MCF 10A (cell line): ENCODE data around the gene TASL. TPM values are rescaled to one million over a fixed set of nuclear protein-coding genes. Genes with fewer than 3 reads are reported as not detected.

ENCODE experiments used
- BruUV-seq: library from RNA; stranded (reverse); fragments of 400-500 nt; replicated peaks from 2 replicates; lab custom pipeline; 2021; lab: Mats Ljungman, UMichigan
- CTCF ChIA-PET: fragments of 300-600 bp; sonication (Branson Sonifier 250); formaldehyde crosslinking; extraction: SDS; loops from one replicate; lab custom pipeline; 2021; ENCODE audit warnings: antibody characterized with exemption, inconsistent platforms; lab: Yijun Ruan, JAX
- POLR2A ChIA-PET: fragments of 300-600, 350-650 bp; sonication (Branson Sonifier 250); formaldehyde crosslinking; extraction: SDS; loops from one replicate; lab custom pipeline; 2020; ENCODE audit warnings: antibody characterized with exemption, inconsistent platforms; lab: Yijun Ruan, JAX
- DNase-seq: peaks from one replicate; pipeline ENCODE4 v3.0.0-alpha.2; 2018; ENCODE audit not compliant: unreplicated experiment
- H3K27ac Mint-ChIP-seq: one replicate; pipeline ENCODE4 v1.8.0; 2022; ENCODE audit warnings: mild to moderate bottlenecking, low read depth, mixed read lengths; ENCODE audit not compliant: unreplicated experiment
- H3K27me3 Mint-ChIP-seq: one replicate; pipeline ENCODE4 v1.8.0; 2022; ENCODE audit warnings: mixed read lengths; ENCODE audit not compliant: insufficient read depth, unreplicated experiment
- H3K36me3 Mint-ChIP-seq: one replicate; pipeline ENCODE4 v1.8.0; 2022; ENCODE audit warnings: mild to moderate bottlenecking, moderate library complexity, mixed read lengths; ENCODE audit not compliant: insufficient read depth, unreplicated experiment
- H3K4me1 Mint-ChIP-seq: one replicate; pipeline ENCODE4 v1.8.0; 2022; ENCODE audit warnings: mixed read lengths; ENCODE audit not compliant: insufficient read depth, unreplicated experiment
- H3K4me3 Mint-ChIP-seq: one replicate; pipeline ENCODE4 v1.8.0; 2022; ENCODE audit warnings: mild to moderate bottlenecking, moderate library complexity, mixed read lengths; ENCODE audit not compliant: unreplicated experiment
- H3K9me3 Mint-ChIP-seq: one replicate; pipeline ENCODE4 v1.8.0; 2022; ENCODE audit warnings: mixed read lengths; ENCODE audit not compliant: unreplicated experiment
- intact Hi-C: fragments of 100-400 bp; cut with micrococcal nuclease; formaldehyde crosslinking; loops from 2 replicates; pipeline ENCODE4 v1.14.1; 2022
- total RNA-seq: library from RNA; stranded (reverse); gene quantifications from 2 replicates; pipeline ENCODE4 v1.2.3, GENCODE V29; 2022
- TF ChIP-seq, protein P1 (sequence below): fragments of 200-600 bp; IDR thresholded peaks from one replicate; pipeline ENCODE4 v1.8.0; 2022; ENCODE audit warnings: antibody characterized with exemption, mild to moderate bottlenecking; ENCODE audit not compliant: unreplicated experiment

Gene TASL
- total RNA-seq, 1 experiment from 2014 or later = not detected

DNA sequence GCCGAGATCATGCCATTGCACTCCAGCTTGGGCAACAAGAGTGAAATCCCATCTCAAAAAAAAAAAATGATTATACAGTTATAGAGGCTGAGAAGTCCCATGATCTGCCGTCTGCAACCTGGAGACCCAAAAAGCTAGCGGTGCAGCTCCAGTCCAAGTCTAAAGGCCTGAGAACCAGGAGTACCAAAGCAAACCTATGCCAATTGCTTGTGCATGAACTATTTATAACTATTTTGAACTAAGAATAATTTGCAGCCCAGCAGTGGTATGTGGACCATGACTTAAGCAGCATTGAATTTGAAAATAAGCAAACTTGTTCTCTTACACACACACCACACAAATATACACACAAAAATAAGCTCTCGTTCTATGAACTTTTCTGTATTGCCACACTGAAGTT lies 51.8 kb downstream of the TASL start:
- no peak overlapping the region for H3K4me3 Mint-ChIP-seq
- ChIA-PET POLR2A (interaction anchor here (0.8 kb wide), 1 partner anchor 224 kb away, joined by 3 read pairs; no protein-coding TSS in a partner anchor), CTCF (interaction anchor here (0.6 kb wide), 1 partner anchor 151 kb away, joined by 3 read pairs; no protein-coding TSS in a partner anchor)

DNA sequence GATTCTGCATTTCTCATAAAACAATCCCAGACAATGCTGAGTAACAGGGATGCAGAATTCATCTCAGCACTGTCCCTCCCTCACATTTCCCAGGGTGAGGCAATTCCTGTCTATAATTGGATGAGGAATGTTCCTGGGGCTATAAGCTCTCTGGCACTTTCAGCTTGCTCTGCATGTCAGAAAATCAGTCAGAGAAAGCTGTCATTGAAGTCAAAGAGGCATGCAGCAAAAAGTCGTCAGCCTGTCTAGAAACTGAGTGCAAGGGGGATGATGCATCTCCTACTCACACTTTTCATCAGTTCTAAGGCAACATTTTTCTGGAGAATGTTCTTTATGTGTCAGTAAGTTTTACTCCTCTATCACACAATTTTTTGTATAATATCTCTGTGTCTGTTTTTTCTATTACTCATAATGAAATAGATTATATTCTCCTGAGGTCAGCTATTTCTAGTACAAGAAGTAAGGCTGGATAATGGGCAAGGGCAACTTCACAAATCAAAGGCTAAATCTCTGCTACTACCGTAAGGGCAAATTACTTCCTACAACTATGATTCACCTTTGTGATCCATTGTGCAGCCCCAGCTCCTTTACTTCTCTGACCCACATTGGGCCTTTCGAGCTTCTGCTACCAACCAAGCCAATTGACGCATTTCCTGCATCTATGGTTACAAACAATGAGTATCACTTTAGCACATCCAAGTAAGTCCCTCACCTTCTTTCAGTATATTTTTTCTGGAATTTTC lies 56.0 kb downstream of the TASL start:
- DNase-seq = peak; percentile 44
- POLR2A ChIA-PET = no interaction called here
- Mint-ChIP-seq H3K4me3 (no peak overlapping the region), H3K36me3 (no peaks in the 10 kb centered on the region), H3K9me3 (no peaks in the 10 kb centered on the region), H3K27me3 (no peaks in the 10 kb centered on the region), H3K27ac (no peak overlapping the region), H3K4me1 (no peaks in the 10 kb centered on the region)
- CTCF ChIA-PET = interaction anchor here (0.6 kb wide), 1 partner anchor 404 kb away, joined by 3 read pairs; no protein-coding TSS in a partner anchor
- no TSS peak for BruUV-seq
- intact Hi-C loops = no loop called here
- TF ChIP-seq, protein P1, sequence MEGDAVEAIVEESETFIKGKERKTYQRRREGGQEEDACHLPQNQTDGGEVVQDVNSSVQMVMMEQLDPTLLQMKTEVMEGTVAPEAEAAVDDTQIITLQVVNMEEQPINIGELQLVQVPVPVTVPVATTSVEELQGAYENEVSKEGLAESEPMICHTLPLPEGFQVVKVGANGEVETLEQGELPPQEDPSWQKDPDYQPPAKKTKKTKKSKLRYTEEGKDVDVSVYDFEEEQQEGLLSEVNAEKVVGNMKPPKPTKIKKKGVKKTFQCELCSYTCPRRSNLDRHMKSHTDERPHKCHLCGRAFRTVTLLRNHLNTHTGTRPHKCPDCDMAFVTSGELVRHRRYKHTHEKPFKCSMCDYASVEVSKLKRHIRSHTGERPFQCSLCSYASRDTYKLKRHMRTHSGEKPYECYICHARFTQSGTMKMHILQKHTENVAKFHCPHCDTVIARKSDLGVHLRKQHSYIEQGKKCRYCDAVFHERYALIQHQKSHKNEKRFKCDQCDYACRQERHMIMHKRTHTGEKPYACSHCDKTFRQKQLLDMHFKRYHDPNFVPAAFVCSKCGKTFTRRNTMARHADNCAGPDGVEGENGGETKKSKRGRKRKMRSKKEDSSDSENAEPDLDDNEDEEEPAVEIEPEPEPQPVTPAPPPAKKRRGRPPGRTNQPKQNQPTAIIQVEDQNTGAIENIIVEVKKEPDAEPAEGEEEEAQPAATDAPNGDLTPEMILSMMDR = no peak

More for the DNA sequence above, 51.8 kb downstream of the TASL start:
- Mint-ChIP-seq H3K9me3 (no peaks in the 10 kb centered on the region), H3K27ac (no peak overlapping the region), H3K4me1 (peaks cover 5% of the 10 kb centered on the region), H3K27me3 (no peaks in the 10 kb centered on the region), H3K36me3 (no peaks in the 10 kb centered on the region)
- no peak for DNase-seq
- BruUV-seq = no TSS peak
- TF ChIP-seq, protein P1 = no peak
- intact Hi-C loops = no loop called here

DNA sequence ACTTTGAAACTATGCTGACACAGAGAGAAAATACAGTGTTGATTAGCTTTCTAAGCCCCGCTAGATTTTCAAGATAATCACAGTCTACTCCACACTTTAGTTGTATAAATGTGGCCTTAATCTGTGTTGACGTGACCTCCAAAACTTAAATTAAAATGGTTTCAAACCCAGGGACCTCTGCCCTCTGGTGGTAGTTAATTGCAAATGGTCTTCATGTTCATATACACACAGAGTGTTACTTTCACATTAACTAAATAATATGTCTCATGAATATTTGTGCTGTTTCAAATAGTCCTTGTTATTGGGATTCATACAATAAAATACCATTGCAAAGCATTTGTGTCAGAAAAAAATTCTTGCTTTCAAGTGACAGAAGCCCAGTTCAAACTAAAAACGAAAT lies 64.3 kb downstream of the TASL start:
- no peaks in the 10 kb centered on the region for H3K4me1 Mint-ChIP-seq
- TF ChIP-seq, protein P1 = peak; percentile 57
- POLR2A ChIA-PET = no interaction called here
- intact Hi-C loops = no loop called here
- peaks cover 34% of the 10 kb centered on the region for H3K27me3 Mint-ChIP-seq
- no peaks in the 10 kb centered on the region for H3K36me3 Mint-ChIP-seq
- no peak overlapping the region for H3K4me3 Mint-ChIP-seq
- H3K9me3 Mint-ChIP-seq = no peaks in the 10 kb centered on the region
- peak; percentile 32 for DNase-seq
- H3K27ac Mint-ChIP-seq = no peak overlapping the region
- BruUV-seq = no TSS peak
- CTCF ChIA-PET = interaction anchor here (0.6 to 2.1 kb wide), 16 partner anchors 8 to 265 kb away, joined by 3 to 6 read pairs (median 4); no protein-coding TSS in a partner anchor

Other genes with a start within 250 kb of the TASL start
- gene GK, start 75.7 kb upstream of the TASL start, total RNA-seq = 10.1 and 18.0 TPM in 2 replicates